GM06990 (cell line): Measurements from ENCODE around the gene TMEM130.

Experiments
- DNase-seq: peaks from one replicate; pipeline ENCODE4 v3.0.0-alpha.2; 2011; ENCODE audit not compliant: insufficient read length; ENCODE audit errors: extremely low read depth
- H3K27me3 ChIP-seq: replicated peaks from 2 replicates; pipeline ENCODE4 v1.6.0; 2011; ENCODE audit warnings: low read length; ENCODE audit not compliant: control insufficient read depth, insufficient read depth
- H3K36me3 ChIP-seq: 2 replicates; pipeline ENCODE4 v1.5.1; 2011; ENCODE audit warnings: low read length; ENCODE audit not compliant: control insufficient read depth, insufficient read depth
- H3K4me3 ChIP-seq: replicated peaks from 2 replicates; pipeline ENCODE4 v1.5.1; 2011; ENCODE audit warnings: low read depth, mild to moderate bottlenecking, control low read depth, low read length
- TF ChIP-seq, protein P1 (sequence below): IDR thresholded peaks from 2 replicates; pipeline ENCODE4 v1.5.1; 2011; ENCODE audit warnings: low read length, control low read depth, mild to moderate bottlenecking, inconsistent platforms; ENCODE audit not compliant: insufficient read depth, poor library complexity, severe bottlenecking

TMEM130 gene

DNA sequence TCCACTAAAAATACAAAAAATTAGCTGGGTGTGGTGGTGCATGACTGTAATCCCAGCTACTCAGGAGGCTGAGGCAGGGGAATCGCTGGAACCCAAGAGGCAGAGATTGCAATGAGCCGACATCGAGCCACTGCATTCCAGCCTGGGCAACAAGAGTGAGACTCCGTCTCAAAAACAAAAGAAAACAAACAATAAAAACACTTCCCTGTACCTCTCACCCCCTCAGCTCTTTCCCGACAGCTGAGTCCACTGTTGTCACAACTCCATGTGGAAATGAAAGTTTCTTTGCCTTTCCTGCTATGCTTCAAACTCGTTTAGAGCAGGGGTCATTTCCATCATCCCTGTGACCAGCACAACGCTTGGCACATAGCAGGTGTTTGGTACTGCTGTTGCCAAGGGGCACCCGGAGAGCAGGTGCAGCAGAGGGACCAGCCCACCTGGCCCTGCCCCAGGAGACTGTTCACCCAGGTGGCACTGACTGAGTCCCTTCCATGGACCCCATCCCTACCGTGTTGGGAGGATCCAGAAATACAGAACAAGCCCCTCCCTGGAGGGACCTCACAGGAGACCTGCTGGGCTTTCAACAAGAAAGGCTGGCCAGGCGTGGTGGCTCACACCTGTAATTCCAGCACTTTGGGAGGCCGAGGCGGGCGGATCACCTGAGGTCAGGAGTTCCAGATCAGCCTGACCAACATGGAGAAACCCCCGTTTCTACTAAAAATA, 4.9 kb downstream of the TMEM130 start:
- Histone ChIP-seq H3K4me3 (no peak overlapping the region), H3K27me3 (peaks cover 4% of the 10 kb centered on the region), H3K36me3 (no peaks in the 10 kb centered on the region)
- DNase-seq, result no peak
- TF ChIP-seq, protein P1, sequence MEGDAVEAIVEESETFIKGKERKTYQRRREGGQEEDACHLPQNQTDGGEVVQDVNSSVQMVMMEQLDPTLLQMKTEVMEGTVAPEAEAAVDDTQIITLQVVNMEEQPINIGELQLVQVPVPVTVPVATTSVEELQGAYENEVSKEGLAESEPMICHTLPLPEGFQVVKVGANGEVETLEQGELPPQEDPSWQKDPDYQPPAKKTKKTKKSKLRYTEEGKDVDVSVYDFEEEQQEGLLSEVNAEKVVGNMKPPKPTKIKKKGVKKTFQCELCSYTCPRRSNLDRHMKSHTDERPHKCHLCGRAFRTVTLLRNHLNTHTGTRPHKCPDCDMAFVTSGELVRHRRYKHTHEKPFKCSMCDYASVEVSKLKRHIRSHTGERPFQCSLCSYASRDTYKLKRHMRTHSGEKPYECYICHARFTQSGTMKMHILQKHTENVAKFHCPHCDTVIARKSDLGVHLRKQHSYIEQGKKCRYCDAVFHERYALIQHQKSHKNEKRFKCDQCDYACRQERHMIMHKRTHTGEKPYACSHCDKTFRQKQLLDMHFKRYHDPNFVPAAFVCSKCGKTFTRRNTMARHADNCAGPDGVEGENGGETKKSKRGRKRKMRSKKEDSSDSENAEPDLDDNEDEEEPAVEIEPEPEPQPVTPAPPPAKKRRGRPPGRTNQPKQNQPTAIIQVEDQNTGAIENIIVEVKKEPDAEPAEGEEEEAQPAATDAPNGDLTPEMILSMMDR, result no peak

DNA sequence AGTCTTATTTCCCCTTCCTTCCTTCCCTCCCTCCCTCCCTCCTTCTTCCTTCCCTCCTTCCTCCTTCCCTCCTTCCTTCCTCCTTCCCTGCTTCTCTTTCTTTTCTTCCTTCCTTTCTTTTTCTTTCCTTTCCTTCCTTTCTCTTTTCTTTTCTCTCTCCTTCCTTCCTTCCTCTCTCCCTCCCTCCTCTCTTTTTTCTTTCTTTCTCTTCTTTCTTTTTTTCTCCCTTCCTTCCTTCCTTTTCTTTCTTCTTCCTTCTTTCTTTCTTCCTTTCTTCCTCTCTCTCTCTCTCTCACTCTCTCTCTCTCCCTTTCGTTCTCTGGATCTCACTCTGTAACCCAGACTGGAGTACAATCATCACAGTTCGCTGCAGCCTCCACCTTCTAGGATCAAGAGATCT, 6.2 kb downstream of the TMEM130 start:
- H3K36me3 ChIP-seq, result no peaks in the 10 kb centered on the region
- H3K4me3 ChIP-seq, result no peak overlapping the region
- no peak for DNase-seq
- peaks cover 2% of the 10 kb centered on the region for H3K27me3 ChIP-seq
- TF ChIP-seq, protein P1, result no peak

DNA sequence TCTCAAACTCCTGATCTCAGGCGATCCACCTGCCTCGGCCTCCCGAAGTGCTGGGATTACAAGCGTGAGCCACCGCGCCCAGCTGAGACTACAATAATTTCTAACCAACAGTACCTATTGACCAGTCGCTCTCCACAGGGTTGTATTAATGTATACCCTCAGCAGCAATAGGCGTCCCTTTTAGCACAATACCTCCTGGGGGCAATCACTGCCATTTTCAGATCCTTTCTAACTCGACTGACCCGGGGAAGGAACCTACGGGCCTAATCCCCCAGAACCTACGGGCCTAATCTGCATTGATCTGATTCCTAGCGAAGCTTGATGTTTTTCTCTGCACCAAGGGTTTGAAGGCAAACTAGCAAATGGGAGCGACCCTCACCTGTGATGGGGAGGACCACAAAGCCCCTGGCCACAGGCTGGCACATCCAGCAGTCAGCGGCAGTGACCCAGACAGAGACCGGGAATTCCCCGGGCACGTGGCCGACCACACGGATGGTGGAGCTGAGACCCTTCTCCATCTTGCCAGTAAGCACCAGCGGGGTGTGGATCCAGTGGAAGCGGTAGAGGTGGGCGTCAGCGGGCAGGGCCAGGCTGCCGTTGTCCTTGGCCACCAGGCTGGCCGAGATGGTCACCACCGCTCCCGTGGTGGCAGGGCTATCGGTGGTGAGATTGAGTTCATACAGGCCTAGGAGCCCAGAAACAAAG, 6.9 kb downstream of the TMEM130 start:
- no peak overlapping the region for H3K4me3 ChIP-seq
- no peak for DNase-seq
- H3K27me3 ChIP-seq, result peaks cover 2% of the 10 kb centered on the region
- no peaks in the 10 kb centered on the region for H3K36me3 ChIP-seq
- TF ChIP-seq, protein P1, result no peak

DNA sequence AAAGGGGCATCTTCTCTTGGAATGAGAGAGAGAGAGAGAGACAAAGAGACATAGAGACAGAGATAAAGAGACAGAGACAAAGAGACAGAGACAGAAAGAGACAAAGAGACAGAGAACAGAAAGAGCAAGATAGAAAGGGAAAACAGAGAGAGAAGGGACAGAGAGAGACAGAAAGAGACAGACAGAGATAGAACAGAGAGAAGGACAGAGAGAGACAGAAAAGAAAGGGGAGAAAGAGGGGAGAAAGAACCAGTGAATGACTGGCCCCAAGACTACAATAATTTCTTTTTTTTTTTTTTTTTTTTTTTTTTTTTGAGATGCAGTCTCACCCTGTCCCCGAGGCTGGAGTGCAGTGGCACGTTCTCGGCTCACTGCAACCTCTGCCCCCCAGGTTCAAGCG, 7.6 kb downstream of the TMEM130 start:
- TF ChIP-seq, protein P1, result no peak
- Histone ChIP-seq H3K4me3 (no peak overlapping the region), H3K36me3 (no peaks in the 10 kb centered on the region), H3K27me3 (peaks cover 2% of the 10 kb centered on the region)
- no peak for DNase-seq

DNA sequence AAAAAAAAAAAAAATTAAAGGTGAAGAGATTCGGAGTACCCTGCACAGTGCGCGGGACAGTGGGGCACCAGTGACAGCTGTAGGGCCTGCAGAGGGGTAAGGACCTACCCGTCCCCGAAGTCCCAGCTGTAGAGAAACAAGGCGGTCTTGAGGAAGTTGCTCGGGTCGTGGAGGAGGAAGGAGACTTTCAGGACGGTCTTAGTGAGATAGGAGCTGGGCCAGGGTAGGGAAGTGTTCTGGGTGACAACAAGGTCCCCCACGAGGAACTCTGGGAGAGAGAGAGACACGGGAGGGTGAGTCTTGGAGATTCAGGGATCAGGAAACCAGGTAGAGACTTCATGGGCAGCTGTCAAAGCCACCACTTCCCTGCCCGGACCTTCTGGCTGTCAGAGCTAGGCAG, 9.7 kb downstream of the TMEM130 start:
- DNase-seq, result no peak
- Histone ChIP-seq H3K27me3 (peaks cover 2% of the 10 kb centered on the region), H3K4me3 (no peak overlapping the region), H3K36me3 (no peaks in the 10 kb centered on the region)
- TF ChIP-seq, protein P1, result no peak
